ENCODE measurements around the gene CRIM1. TPM values are rescaled to one million over a fixed set of nuclear protein-coding genes. Genes with fewer than 3 reads are reported as not detected.

Gene CRIM1
- total and polyA plus RNA-seq, 7 donors: 10.2 to 68.1 (median 53.1) TPM

- TF ChIP-seq CTCF (IDR thresholded peaks at IDR 0.05): no peak
- DNase-seq: no peak
- Histone ChIP-seq H3K27me3 (ENCODE audit: insufficient read depth in 3 of 3, low read length in 2 of 3) (no peaks in the 10 kb centered on the region), H3K9me3 (no peaks in the 10 kb centered on the region), H3K27ac (peak overlapping the region; percentile 97), H3K4me1 (peaks cover 63% of the 10 kb centered on the region), H3K36me3 (ENCODE audit: insufficient read depth in 1 of 2, low read depth in 1 of 2) (peaks cover 4 to 50% of the 10 kb centered on the region in 2 donors), H3K4me3 (peak overlapping the region; percentile 14)
- ATAC-seq: peak; percentile 44 to 81 (median 72)
- intact Hi-C loops (cut with DNase I): no loop called here
- WGBS, 3 donors: 27 to 50% (median 37%) methylated on average over 5 of the region's 5 CpGs
Observed at GRCh38 chr2:36582538-36582937, 227.0 kb downstream of the CRIM1 start.

GRCh38 chr2:36582951-36583350 is 227.4 kb downstream of the CRIM1 start:
- WGBS, 3 donors: 65 to 77% (median 73%) methylated on average over 3 of the region's 3 CpGs

GRCh38 chr2:36584148-36584794 is 228.7 kb downstream of the CRIM1 start:
- peak in 3 of 4 donors; percentile 32 to 81 (median 59) for ATAC-seq
- peak overlapping the region; percentile 97 for H3K27ac ChIP-seq
- peaks cover 8 to 42% of the 10 kb centered on the region in 2 donors for H3K36me3 ChIP-seq (ENCODE audit: insufficient read depth in 1 of 2, low read depth in 1 of 2)
- intact Hi-C loops (cut with DNase I): no loop called here
- H3K27me3 ChIP-seq (ENCODE audit: insufficient read depth in 3 of 3, low read length in 2 of 3): no peaks in the 10 kb centered on the region
- H3K9me3 ChIP-seq: no peaks in the 10 kb centered on the region
- H3K4me3 ChIP-seq: peak overlapping the region; percentile 10
- no peak for TF ChIP-seq CTCF (IDR thresholded peaks at IDR 0.05)
- H3K4me1 ChIP-seq: peaks cover 72% of the 10 kb centered on the region
- 44 to 73% (median 56%) methylated on average over 1 of the region's 1 CpG for WGBS, 3 donors
- DNase-seq: no peak

More at GRCh38 chr2:36582951-36583350, 227.4 kb downstream of the CRIM1 start:
- no peak for TF ChIP-seq CTCF (IDR thresholded peaks at IDR 0.05)
- Histone ChIP-seq H3K4me1 (peaks cover 63% of the 10 kb centered on the region), H3K27ac (peak overlapping the region; percentile 97), H3K4me3 (peak overlapping the region; percentile 14), H3K36me3 (ENCODE audit: insufficient read depth in 1 of 2, low read depth in 1 of 2) (peaks cover 4 to 48% of the 10 kb centered on the region in 2 donors), H3K27me3 (ENCODE audit: insufficient read depth in 3 of 3, low read length in 2 of 3) (no peaks in the 10 kb centered on the region), H3K9me3 (no peaks in the 10 kb centered on the region)
- intact Hi-C loops (cut with DNase I): no loop called here
- peak in 1 of 4 donors; percentile 3 for ATAC-seq
- DNase-seq: no peak

- no peak for ATAC-seq
- TF ChIP-seq CTCF (IDR thresholded peaks at IDR 0.05): no peak
- Histone ChIP-seq H3K9me3 (no peaks in the 10 kb centered on the region), H3K27ac (peak overlapping the region; percentile 97), H3K36me3 (ENCODE audit: insufficient read depth in 1 of 2, low read depth in 1 of 2) (peaks cover 5 to 31% of the 10 kb centered on the region in 2 donors), H3K27me3 (ENCODE audit: insufficient read depth in 3 of 3, low read length in 2 of 3) (no peaks in the 10 kb centered on the region), H3K4me3 (no peak overlapping the region), H3K4me1 (peaks cover 88% of the 10 kb centered on the region)
- WGBS, 3 donors: 84 to 91% (median 85%) methylated on average over 6 of the region's 6 CpGs
- DNase-seq: no peak
- intact Hi-C loops (cut with DNase I): no loop called here
Observed at GRCh38 chr2:36586672-36587071, 231.1 kb downstream of the CRIM1 start.
